HFFc6 (cell line): Measurements from ENCODE around the gene MED13L. TPM values are rescaled to one million over a fixed set of nuclear protein-coding genes. Genes with fewer than 3 reads are reported as not detected.

Source experiments
- DNase-seq: peaks from one replicate; pipeline ENCODE4 v3.0.0-alpha.2; 2018
- H3K27ac Mint-ChIP-seq: 2 replicates; pipeline ENCODE4 v1.8.0; 2020; ENCODE audit warnings: mild to moderate bottlenecking, mixed read lengths
- H3K27me3 Mint-ChIP-seq: 2 replicates; pipeline ENCODE4 v1.8.0; 2021; ENCODE audit warnings: mild to moderate bottlenecking, moderate library complexity, mixed read lengths; ENCODE audit not compliant: insufficient read depth
- H3K36me3 Mint-ChIP-seq: 2 replicates; pipeline ENCODE4 v1.8.0; 2021; ENCODE audit warnings: low read depth, mixed read lengths
- H3K4me1 Mint-ChIP-seq: 2 replicates; pipeline ENCODE4 v1.8.0; 2020; ENCODE audit warnings: low read depth, mixed read lengths
- H3K4me3 Mint-ChIP-seq: 2 replicates; pipeline ENCODE4 v1.8.0; 2020; ENCODE audit warnings: mild to moderate bottlenecking, moderate library complexity, mixed read lengths
- H3K9me3 Mint-ChIP-seq: 2 replicates; pipeline ENCODE4 v1.8.0; 2020; ENCODE audit warnings: mild to moderate bottlenecking, mixed read lengths
- total RNA-seq, 6 experiments: library from RNA; stranded (reverse); fragmentation: NEBNext Ultra II Directional; extraction: Animal tissue kit (Norgen Biotek cat#: 25700); gene quantifications; 2 replicates in 1 of 6; 3 replicates in 5 of 6; pipeline ENCODE4 v1.2.3, GENCODE V29; 2021
- TF ChIP-seq, protein P1 (sequence below): fragments of 200-600 bp; sonication (generic); IDR thresholded peaks from 2 replicates; pipeline ENCODE4 v1.5.0; 2021; ENCODE audit warnings: antibody characterized with exemption, mild to moderate bottlenecking

The MED13L gene
- total RNA-seq, 6 experiments from 2014 or later = 74.5 to 84.2 (median 77.7) TPM

DNA sequence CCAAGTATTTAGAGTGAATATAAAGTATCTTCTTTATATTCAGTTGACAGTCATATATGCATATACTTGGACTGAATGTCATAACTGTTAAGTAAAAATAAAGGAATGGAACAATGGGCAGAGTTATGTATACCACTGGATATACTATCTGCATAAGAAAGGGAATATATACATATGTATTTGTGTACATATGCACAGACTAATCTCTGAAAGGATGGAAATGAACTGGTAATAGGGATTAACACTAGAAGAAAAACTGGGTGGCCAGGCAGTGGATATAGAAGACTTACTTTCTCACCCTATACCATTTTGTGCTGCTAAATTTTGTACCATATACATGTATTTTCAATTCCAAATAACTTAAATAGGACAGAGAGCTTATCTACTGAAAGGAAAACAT, 200.1 kb downstream of the MED13L start:
- Mint-ChIP-seq H3K27me3 (no peaks in the 10 kb centered on the region), H3K9me3 (no peaks in the 10 kb centered on the region)

DNA sequence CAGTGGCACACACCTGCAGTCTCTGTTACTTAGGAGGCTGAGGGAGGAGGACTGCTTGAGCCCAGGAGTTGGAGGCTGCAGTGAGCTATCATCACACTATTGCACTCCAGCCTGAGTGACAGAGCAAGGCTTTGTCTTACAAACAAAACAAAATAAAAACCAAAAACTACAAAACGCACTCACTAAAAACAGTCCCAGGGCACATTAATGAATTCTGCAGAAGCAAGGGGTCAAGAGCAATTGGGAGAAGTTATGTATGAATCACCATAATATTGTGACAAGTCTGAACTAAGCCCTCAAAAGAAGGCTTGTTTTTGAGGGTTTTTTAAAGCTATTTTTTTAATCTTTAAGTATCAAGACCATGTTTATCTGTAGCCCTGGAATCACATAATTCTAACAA, 201.1 kb downstream of the MED13L start:
- Mint-ChIP-seq H3K27ac (no peak overlapping the region), H3K4me1 (peaks cover 27% of the 10 kb centered on the region), H3K27me3 (no peaks in the 10 kb centered on the region), H3K4me3 (no peak overlapping the region), H3K36me3 (peaks cover 9% of the 10 kb centered on the region), H3K9me3 (no peaks in the 10 kb centered on the region)
- no peak for DNase-seq
- TF ChIP-seq, protein P1, sequence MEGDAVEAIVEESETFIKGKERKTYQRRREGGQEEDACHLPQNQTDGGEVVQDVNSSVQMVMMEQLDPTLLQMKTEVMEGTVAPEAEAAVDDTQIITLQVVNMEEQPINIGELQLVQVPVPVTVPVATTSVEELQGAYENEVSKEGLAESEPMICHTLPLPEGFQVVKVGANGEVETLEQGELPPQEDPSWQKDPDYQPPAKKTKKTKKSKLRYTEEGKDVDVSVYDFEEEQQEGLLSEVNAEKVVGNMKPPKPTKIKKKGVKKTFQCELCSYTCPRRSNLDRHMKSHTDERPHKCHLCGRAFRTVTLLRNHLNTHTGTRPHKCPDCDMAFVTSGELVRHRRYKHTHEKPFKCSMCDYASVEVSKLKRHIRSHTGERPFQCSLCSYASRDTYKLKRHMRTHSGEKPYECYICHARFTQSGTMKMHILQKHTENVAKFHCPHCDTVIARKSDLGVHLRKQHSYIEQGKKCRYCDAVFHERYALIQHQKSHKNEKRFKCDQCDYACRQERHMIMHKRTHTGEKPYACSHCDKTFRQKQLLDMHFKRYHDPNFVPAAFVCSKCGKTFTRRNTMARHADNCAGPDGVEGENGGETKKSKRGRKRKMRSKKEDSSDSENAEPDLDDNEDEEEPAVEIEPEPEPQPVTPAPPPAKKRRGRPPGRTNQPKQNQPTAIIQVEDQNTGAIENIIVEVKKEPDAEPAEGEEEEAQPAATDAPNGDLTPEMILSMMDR = no peak

More for the DNA sequence above, 200.1 kb downstream of the MED13L start:
- H3K4me3 Mint-ChIP-seq = no peak overlapping the region
- peaks cover 9% of the 10 kb centered on the region for H3K36me3 Mint-ChIP-seq
- DNase-seq = no peak
- TF ChIP-seq, protein P1 = no peak
- peaks cover 27% of the 10 kb centered on the region for H3K4me1 Mint-ChIP-seq
- no peak overlapping the region for H3K27ac Mint-ChIP-seq

DNA sequence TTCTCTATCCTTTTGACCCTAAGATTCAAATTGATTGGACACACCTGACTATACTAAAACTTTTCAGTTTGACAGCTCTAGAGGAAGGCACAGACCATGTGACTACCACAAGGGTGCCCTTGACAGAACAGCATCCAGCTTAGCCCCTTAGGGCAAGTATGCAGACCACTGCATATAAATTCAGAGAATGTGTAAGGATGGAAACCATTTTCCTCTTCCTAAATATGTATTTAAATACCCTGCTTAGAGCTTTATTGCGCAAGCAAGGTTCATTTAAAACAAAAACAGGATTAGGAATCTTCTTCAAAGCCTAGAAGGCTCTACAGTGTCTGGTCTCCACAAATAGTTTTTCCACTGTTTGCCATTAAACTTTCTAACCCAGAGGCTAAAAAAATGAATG, 202.8 kb downstream of the MED13L start:
- DNase-seq = no peak

DNA sequence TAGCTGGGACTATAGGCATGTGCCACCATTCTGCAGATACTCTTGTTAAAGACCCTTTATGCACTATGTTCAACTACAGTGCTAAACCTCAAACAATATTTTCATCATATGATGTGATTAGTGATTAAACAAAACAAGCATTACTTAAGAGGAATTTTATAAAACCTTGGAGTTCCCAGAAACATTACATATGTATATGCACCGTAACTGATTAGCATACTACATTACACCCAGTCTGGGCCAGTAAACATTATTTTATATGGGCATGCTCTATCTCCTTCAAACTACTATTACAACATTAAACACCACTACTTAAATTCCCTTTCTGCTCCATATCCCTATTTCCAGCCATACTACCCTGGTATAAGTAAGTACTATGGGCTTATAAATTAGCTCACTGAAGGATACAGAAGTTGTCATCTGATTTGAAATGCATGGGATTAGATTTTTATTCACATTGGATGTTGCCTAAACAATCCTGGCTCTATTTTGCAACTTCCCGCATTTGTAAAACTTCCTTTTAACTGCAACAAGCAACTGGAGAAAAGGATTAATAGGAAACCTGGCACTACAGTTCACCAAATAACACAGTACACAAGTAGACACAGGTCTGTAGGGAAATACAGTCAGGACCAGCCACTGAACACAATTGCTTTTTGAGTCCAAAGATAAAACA, 205.8 kb downstream of the MED13L start:
- H3K27me3 Mint-ChIP-seq = peaks cover 3% of the 10 kb centered on the region; the same call in 1 of the 2 replicates
- peaks cover 58% of the 10 kb centered on the region for H3K4me1 Mint-ChIP-seq
- no peak for DNase-seq
- H3K9me3 Mint-ChIP-seq = no peaks in the 10 kb centered on the region
- H3K36me3 Mint-ChIP-seq = peaks cover 5% of the 10 kb centered on the region
- TF ChIP-seq, protein P1 = no peak
- no peak overlapping the region for H3K27ac Mint-ChIP-seq
- no peak overlapping the region for H3K4me3 Mint-ChIP-seq

More for the DNA sequence above, 202.8 kb downstream of the MED13L start:
- Mint-ChIP-seq H3K9me3 (no peaks in the 10 kb centered on the region), H3K27me3 (no peaks in the 10 kb centered on the region), H3K36me3 (peaks cover 9% of the 10 kb centered on the region), H3K4me3 (no peak overlapping the region; the same call in 1 of the 2 replicates), H3K4me1 (peaks cover 34% of the 10 kb centered on the region), H3K27ac (no peak overlapping the region; the same call in 1 of the 2 replicates)
- TF ChIP-seq, protein P1 = no peak

DNA sequence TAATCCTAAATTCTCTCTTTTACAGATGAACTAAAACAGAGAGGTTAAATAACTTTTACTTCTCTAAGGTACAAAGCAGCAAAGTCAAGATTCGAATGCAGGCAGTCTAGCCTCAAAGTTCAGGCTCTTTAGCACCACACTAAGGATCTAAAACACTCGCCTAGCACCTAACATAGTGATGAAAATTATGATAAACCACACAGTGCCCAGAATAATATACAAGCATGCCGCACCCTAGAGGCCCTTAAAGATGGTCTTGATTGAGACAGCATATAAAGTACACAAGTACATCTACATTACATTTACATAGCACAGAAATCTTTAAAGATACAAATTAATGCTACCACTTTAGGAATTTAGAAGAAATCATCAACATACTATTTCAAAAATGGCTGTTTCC, 207.0 kb downstream of the MED13L start:
- Mint-ChIP-seq H3K27ac (no peak overlapping the region), H3K4me1 (peaks cover 61% of the 10 kb centered on the region), H3K36me3 (peaks cover under 1% of the 10 kb centered on the region; the same call in 1 of the 2 replicates), H3K4me3 (no peak overlapping the region), H3K9me3 (no peaks in the 10 kb centered on the region), H3K27me3 (peaks cover 3% of the 10 kb centered on the region; the same call in 1 of the 2 replicates)
- TF ChIP-seq, protein P1 = no peak
- DNase-seq = no peak
